ENCODE data around the gene RHBDF2.
"Not testable (repeated sequence)": the region's sequence is repeated elsewhere in the genome, so short reads cannot be mapped to it uniquely, and the experiment has no call there.

DNA sequence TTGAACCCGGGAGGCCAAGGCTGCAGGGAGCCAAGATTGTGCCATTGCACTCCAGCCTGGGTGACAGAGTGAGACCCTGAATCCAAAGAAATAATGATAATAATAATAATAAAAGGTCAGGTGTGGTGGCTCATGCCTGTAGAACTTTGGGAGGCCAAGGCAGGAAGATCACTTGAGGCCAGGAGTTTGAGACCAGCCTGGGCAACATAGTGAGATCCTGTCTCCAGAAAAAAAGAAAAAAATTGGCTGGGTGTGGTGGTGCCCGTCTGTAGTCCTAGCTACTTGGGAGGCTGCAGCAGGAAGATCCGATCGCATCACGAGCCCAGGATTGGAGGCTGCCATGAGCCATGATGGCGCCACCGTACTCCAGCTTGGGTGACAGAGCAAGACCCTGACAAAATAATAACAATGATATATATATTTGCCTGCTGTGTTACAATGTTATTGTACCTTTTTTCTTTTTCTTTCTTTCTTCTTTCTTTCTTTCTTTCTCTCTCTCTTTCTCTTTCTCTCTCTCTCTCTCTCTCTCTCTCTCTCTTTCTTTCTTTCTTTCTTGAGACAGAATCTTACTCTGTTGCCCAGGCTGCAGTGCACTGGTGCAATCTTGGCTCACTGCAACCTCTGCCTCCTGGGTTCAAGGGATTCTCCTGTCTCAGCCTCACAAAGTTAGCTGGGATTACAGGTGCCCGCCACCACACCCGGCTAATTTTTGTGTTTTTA, 32.6 kb upstream of the RHBDF2 start:
- TF ChIP-seq, protein P1, sequence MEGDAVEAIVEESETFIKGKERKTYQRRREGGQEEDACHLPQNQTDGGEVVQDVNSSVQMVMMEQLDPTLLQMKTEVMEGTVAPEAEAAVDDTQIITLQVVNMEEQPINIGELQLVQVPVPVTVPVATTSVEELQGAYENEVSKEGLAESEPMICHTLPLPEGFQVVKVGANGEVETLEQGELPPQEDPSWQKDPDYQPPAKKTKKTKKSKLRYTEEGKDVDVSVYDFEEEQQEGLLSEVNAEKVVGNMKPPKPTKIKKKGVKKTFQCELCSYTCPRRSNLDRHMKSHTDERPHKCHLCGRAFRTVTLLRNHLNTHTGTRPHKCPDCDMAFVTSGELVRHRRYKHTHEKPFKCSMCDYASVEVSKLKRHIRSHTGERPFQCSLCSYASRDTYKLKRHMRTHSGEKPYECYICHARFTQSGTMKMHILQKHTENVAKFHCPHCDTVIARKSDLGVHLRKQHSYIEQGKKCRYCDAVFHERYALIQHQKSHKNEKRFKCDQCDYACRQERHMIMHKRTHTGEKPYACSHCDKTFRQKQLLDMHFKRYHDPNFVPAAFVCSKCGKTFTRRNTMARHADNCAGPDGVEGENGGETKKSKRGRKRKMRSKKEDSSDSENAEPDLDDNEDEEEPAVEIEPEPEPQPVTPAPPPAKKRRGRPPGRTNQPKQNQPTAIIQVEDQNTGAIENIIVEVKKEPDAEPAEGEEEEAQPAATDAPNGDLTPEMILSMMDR (IDR thresholded peaks at IDR 0.05), result not testable (repeated sequence)
- TF ChIP-seq POLR2A, EP300 (IDR thresholded peaks at IDR 0.05): not testable (repeated sequence)
